ENCODE measurements around the gene TPCN1. TPM values are rescaled to one million over a fixed set of nuclear protein-coding genes. Genes with fewer than 3 reads are reported as not detected.

The TPCN1 gene
- total RNA-seq, result 128 TPM
- long read RNA-seq, full-length matches to known transcripts, result 14 of 232 reads
- long read RNA-seq, partial matches to known transcripts, result 194 of 232 reads
- long read RNA-seq, other reads (novel, unspliced or antisense), result 24 of 232 reads

DNA sequence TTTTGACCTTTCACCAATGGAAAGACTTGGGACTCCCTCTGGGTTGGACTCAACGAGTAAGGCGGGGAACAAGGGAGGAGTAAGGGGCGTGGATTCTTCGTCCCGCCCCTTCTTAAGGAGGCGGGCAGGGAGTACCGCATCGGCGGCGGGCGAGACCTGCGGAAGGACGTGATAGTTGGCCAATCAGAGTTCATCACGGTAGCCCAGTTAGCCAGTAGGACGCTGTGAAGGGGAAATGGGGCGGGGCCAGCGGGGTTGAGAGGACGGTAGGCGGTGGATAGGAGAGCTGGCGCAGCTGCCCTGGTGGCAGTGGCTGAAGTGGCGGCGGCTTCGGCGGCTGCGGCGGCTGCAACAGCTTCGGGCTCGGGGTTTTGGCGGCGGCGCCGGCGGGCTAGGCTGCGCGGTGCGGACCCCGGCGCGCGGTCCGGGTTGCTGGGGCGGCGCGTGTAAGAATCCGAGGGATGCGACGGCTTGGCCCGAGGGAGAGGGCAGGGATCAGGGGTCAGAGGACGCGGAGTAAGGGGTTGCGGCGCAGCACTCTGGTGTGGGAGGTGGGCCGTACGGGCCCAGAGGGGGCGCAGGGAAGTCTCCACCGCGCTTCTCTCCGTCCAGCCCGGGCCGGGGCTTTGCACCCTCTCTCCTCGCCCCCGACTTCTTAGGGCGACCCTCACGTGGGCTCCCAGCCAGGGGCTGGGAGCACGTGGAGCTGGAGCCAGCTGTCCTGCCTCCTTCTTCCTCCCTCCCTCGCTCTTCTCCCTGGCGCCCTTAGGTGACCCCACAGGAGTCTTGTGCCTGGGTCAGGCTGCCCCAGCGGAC is at the start of gene TPCN1:
TSS of gene TPCN1 (plus strand) at position 284 of the 816 bp plus-strand sequence. CDS start 5,389 bp downstream, outside the sequence.
- DNase-seq, result peak; percentile 100
- intact Hi-C loops (cut with DNase I), result loop anchor here (10.0 kb wide), 1 partner anchor 53 kb away; no protein-coding TSS in a partner anchor
- ATAC-seq (ENCODE audit: poor library complexity), result peak; percentile 94

DNA sequence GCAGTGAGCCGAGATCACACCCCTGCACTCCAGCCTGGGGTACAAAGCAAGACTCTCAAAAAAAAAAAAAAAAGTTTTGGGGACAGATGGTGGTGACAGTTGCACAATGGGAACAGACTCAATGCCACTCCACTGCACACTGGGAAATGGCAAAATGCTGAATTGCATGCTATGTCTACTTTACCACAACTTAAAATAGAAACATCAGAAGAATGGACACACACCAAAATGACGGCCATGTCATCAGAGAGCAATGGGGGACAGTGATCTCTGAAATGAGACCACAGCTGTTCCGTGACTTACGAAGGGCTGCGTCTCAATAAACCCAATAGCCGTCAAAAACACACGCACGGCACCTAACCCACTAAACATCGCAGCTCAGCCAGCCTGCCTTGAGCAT is 49.7 kb upstream of the TPCN1 start:
- ATAC-seq (ENCODE audit: poor library complexity) (no peak), DNase-seq (no peak)
- intact Hi-C loops (cut with DNase I), result no loop called here

GRCh38 chr12:113172185-113172584 is 49.1 kb upstream of the TPCN1 start:
- intact Hi-C loops (cut with DNase I), result no loop called here
- ATAC-seq (ENCODE audit: poor library complexity), result no peak

GRCh38 chr12:113173081-113173698 is 48.1 kb upstream of the TPCN1 start:
- intact Hi-C loops (cut with DNase I), result no loop called here
- ATAC-seq (ENCODE audit: poor library complexity), result no peak
- DNase-seq, result no peak

More at GRCh38 chr12:113172185-113172584, 49.1 kb upstream of the TPCN1 start:
- no peak for DNase-seq

DNA sequence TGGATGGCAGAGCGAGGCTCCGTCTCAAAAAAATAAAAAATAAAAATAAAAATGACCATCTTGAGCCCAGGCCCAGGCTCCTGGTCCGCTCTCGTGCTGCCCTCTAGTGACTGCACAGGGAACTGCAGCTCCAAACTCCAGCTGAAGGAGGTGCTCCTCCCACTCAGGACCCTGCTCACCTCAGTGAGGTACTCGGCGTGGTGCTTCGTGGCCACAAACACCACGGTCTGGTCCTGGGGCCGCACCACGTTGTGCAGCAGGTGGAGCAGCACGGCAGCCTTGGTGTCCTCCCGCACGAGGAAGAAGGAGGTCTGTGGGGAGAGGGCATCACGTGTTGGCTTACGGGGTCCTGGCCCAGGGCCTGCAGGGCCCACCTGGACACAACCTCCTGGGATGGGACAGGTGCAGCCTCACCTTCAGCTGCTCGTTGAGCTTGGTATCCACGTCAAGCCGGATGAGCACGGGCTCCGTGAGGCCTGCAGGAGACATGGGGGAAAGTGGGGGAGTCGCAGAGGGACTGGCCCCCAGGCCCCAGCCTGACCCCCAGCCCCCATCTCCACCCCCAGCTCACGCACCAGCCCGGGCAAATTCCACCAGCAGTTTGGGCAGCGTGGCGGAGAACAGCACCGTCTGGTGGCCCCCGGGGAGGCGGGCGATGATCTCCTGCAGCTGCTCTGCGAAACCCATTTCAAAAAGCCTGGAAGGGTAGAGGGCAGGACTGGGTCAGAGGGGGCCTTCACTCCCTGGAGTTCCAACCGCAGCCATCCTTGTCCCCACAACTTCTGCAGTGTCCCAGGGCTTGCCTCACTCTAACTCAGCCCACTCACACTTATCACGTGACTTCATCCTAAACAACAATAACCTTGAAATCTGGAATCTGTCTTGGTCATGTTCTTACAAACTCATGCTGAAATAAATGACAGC is 46.5 kb upstream of the TPCN1 start:
- DNase-seq (peak; percentile 82), ATAC-seq (ENCODE audit: poor library complexity) (peak; percentile 84)
- intact Hi-C loops (cut with DNase I), result loop anchor here (2.0 kb wide), 1 partner anchor 126 kb away; no protein-coding TSS in a partner anchor

DNA sequence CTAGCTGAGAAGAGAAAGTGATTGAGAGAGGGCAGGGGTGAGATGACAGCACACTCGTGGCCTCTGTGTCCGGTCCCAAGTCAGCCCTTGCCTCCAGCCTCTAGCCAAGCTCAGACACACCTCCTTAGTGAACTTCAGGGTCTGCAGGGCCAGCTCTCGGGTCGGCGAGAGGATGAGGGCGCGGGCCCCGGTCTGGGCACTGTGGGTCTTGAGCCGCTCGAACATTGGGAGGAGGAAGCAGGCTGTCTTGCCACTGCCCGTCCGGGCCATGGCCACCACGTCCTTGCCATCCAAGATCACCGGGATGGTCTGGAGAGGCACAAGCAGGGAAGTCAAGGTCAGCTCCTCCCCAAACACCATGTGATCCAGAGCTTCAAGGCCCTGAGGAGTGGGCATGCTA is 42.2 kb upstream of the TPCN1 start:
- intact Hi-C loops (cut with DNase I), result no loop called here
- ATAC-seq (ENCODE audit: poor library complexity), result no peak
- DNase-seq, result no peak

DNA sequence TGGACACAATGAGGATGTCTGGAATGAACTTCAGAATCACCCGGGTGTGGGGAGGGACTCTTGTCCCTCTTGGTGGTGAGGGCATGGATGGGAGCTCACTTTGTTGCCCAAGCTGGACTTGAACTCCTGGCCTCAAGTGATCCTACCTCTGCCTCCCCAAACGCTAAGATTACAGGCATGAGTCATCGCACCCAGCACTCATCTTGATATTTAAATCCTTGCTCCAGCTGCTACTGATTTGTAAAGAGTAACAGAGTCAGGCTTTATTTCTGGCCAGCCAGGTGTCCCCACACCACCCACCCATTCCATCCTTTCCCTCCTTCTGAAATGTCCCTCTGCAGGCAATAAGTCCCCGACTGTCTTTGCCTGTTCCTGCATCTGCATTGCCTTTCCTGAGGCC is 40.9 kb upstream of the TPCN1 start:
- no peak for ATAC-seq (ENCODE audit: poor library complexity)
- intact Hi-C loops (cut with DNase I), result loop anchor here (10.0 kb wide), 1 partner anchor 244 kb away; the partner anchor contains the start of gene SDSL
- DNase-seq, result no peak

DNA sequence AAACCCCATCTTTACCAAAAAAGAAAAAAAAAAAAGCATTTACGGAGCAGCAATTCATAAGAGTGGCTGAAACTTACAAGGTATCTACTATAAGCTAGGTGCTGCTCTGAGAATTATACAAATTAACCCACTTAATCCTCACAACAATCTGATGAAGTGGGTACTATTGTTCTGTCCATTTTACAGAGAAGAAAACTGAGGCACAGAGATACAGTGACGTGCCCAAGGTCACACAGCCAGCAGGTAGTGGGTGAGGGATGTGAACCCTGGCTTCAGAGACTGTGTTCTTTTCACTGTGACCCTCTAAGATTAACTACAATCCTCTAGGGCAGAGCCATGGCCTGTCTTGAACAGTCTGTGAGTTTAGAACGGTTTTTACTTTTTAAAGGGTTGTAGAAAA is 39.3 kb upstream of the TPCN1 start:
- intact Hi-C loops (cut with DNase I), result loop anchor here (10.0 kb wide), 1 partner anchor 243 kb away; the partner anchor contains the start of gene SDSL
- ATAC-seq (ENCODE audit: poor library complexity) (no peak), DNase-seq (no peak)

DNA sequence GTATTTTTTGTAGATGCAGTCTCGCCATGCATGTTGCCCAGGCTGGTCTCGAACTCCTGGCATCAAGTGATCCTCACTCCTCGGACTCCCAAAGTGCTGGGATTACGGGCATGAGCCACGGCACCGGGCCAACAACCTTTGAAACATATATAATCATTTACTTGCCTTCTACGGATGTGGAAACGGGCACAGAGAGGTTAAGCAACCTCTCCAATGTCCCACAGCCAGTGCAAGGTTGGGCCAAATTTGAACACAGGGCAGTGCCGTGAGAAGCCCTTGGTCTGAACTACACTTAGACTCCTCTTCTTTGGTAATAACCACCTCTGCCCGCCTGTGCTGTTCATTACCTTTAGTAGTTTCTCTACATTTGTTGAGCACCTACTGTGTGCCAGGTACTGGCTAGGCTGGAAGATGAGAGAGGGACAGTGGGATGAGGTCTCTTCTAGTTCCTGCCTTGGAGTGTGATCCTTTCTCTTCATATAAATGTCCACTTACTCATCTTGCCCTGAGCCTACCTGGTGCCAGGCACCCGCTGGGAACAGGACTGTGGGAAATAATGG is 38.2 kb upstream of the TPCN1 start:
- no peak for ATAC-seq (ENCODE audit: poor library complexity)
- intact Hi-C loops (cut with DNase I), result loop anchor here (10.0 kb wide), 1 partner anchor 242 kb away; the partner anchor contains the start of gene SDSL

GRCh38 chr12:113184098-113184899 is 37.0 kb upstream of the TPCN1 start:
- ATAC-seq (ENCODE audit: poor library complexity) (peak; percentile 47), DNase-seq (no peak)
- intact Hi-C loops (cut with DNase I), result loop anchor here (10.0 kb wide), 1 partner anchor 241 kb away; the partner anchor contains the start of gene SDSL

More for the DNA sequence above, 38.2 kb upstream of the TPCN1 start:
- no peak for DNase-seq

- DNase-seq (peak; percentile 94), ATAC-seq (ENCODE audit: poor library complexity) (peak; percentile 94)
- intact Hi-C loops (cut with DNase I), result loop anchor here (10.0 kb wide), 1 partner anchor 240 kb away; the partner anchor contains the start of gene SDSL
Measured at GRCh38 chr12:113184900-113185179, 36.4 kb upstream of the TPCN1 start.

- ATAC-seq (ENCODE audit: poor library complexity) (peak; percentile 94), DNase-seq (peak; percentile 85)
- intact Hi-C loops (cut with DNase I), result loop anchor here (10.0 kb wide), 1 partner anchor 239 kb away; the partner anchor contains the start of gene SDSL
Measured at GRCh38 chr12:113185180-113186032, 35.9 kb upstream of the TPCN1 start, which contains the start of the genes DDX54 and RITA1. TSS of gene DDX54 (minus strand) at chr12:113185478. CDS start at chr12:113185451, 27 bp downstream. TSS of gene RITA1 (plus strand) at chr12:113185721. CDS start at chr12:113186747, 1,026 bp downstream.

DNA sequence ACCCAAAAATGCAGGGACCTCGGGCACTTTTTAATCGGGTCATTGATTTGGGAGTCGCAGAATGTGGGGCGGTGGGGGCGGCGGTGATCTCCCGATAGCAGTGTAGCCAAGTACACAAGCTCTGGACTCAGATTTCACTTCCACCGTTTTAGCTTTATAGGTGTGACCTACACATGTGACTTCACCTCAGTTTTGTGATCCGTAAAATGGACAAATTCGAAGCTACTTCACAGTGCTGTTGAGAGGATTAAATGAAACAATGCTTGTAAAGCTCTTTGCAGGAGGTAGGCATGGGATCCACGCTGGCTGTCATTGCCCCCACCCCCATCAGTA is 35.3 kb upstream of the TPCN1 start:
- intact Hi-C loops (cut with DNase I), result loop anchor here (10.0 kb wide), 1 partner anchor 239 kb away; the partner anchor contains the start of gene SDSL
- DNase-seq, result no peak
- ATAC-seq (ENCODE audit: poor library complexity), result no peak

DNA sequence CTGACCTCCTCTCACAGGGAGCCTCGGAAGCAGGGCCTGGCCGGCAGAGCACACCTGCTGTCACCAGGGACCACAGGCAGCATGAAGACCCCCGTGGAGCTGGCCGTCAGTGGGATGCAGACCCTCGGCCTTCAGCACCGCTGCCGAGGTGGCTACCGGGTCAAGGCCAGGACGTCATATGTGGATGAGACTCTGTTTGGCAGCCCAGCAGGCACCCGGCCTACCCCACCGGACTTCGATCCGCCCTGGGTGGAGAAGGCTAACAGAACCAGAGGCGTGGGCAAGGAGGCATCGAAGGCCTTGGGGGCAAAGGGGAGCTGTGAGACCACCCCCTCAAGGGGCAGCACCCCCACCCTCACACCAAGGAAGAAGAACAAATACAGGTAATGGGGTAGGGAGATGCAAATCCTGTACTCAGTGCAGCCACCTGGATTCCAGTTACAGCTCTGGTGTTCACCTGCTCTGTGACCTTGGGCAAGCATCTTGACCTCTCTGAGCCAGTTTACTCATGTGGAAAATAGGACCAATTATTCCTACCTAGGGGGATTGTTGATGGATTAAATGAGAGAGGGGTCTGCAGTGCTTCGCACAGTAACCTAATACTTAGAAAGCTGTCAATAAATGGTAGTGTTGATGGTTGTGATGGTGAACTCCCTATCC is 34.5 kb upstream of the TPCN1 start:
- intact Hi-C loops (cut with DNase I), result loop anchor here (10.0 kb wide), 1 partner anchor 238 kb away; the partner anchor contains the start of gene SDSL
- DNase-seq (no peak), ATAC-seq (ENCODE audit: poor library complexity) (no peak)

DNA sequence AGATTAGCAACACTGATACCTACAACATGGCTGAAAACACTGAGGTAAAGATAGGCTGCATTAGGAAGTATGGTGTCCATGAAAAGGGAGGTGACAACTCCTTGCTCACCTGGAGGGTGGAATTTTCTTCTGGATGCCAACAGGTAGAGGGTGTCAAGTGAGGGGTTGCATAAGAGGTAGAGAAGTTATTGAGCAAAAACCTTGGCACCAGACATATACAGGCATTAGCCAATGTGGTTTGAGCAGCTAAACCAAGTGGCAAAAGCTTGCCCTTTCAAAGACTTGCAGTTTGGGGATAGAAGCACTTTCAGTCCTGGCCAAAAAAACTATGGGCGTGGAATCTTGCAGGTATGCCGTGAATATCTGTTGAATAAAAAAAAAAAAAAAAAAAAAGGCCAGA is 31.9 kb upstream of the TPCN1 start:
- DNase-seq (no peak), ATAC-seq (ENCODE audit: poor library complexity) (no peak)
- intact Hi-C loops (cut with DNase I), result loop anchor here (10.0 kb wide), 1 partner anchor 235 kb away; the partner anchor contains the start of gene SDSL

- intact Hi-C loops (cut with DNase I), result no loop called here
- ATAC-seq (ENCODE audit: poor library complexity), result no peak
- no peak for DNase-seq
Measured at GRCh38 chr12:113190761-113191160, 30.5 kb upstream of the TPCN1 start.

All from Right ventricle myocardium superior (tissue), 1 donor.